GM19099 (cell line): ENCODE data around the gene RPS18.

Experiments
- POLR2A ChIP-seq: IDR thresholded peaks from 3 replicates; pipeline ENCODE4 v1.6.1; 2011; ENCODE audit warnings: low read depth; ENCODE audit not compliant: insufficient read length; ENCODE audit errors: extremely low read depth

Gene RPS18

DNA sequence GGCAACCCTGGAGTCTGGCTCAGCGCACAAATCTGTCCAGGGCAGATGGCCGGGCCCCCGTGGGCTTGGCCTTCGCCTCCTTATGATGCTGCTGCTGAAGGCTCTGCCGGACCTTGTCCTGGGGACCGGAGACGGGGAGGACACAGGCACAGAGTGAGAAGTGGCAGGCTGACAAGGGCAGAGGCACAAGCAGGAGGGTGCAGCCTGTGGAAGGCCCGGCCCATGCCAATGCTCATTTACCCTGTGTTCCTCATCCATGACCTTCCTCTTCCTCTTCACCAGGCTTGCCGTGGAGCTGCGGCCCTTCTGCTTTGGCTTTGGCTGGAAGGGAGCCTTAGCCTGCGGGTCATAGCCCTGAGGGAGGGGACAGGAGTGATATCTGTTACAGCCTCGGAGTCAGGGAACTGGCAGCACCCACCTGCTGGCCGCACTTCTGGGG lies 7.4 kb downstream of the RPS18 start:
- no peak for TF ChIP-seq POLR2A

DNA sequence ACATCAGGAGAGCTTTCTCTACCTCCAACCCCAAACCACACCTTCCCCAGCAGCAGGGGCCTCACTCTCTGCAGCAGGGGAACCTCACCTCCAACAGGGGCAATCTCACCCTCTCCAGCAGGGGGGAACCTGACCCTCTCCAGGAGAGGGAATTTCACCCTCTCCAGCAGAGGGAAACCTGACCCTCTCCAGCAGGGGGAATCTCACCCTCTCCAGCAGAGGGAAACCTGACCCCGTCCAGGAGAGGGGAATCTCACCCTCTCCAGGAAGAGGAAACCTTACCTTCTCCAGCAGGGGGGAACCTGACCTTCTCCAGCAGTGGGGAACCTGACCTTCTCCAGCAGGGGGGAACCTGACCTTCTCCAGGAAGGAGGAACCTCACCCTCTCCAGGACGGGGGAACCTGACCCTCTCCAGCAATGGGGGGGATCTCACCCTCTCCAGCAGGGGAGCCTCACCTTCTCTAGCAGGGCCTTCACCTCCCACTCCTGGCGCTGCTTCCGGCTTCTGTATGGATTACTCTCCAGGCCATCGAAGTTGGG lies 8.2 kb downstream of the RPS18 start:
- no peak for TF ChIP-seq POLR2A

DNA sequence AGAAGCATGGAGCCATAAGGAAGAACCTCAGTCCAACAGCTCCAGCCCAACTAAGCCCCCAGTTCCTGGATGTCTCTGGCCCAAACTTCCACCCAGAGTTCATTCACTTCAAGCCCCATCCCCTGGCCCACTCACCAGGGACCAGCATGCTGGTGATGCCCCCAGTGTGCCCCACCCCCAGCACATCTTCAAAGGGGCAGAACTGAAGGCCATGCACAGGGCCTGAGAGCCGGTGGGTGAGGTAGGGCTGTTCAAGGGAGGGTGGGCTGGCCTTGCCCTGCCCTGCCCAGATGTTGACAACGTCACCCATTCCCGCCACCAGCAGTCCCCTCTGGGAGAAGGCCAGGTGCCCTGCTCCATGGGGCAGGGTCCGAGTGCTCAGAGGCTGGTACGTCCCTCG lies 8.7 kb downstream of the RPS18 start:
- no peak for TF ChIP-seq POLR2A

GRCh38 chr6:33286946-33287914 lies 15.4 kb downstream of the RPS18 start:
- no peak for TF ChIP-seq POLR2A

- TF ChIP-seq POLR2A = no peak
Observed at GRCh38 chr6:33288141-33288920, 16.5 kb downstream of the RPS18 start.

GRCh38 chr6:33288921-33289783 lies 17.3 kb downstream of the RPS18 start, which contains the start of the genes PFDN6 and WDR46:
Gene PFDN6 (plus strand): TSS chr6:33289601. CDS start chr6:33289857, 256 bp downstream.
Gene WDR46 (minus strand): TSS chr6:33289239. CDS start chr6:33289170, 69 bp downstream.
- peak; percentile 47 for TF ChIP-seq POLR2A

DNA sequence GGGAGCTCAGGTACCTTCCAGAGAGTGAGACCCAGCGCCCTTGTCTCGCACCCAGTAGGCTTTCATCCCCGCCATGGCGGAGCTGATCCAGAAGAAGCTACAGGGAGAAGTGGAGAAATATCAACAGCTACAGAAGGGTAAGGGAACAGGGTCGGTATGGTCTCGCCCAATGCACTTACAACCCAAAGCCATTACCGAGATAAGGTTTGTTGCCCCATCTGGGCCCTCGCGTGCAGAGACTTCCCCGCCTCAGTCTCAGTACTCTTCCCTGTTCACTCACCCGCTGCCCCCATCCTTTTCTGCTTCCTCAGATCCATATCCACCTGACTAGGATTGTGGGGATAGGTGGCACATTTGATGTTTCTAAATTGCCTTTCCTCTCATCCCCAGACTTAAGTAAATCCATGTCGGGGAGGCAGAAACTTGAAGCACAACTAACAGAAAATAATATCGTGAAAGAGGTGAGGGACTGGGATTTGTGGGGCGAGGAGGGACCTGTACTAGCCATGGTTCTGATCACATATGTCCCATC lies 18.0 kb downstream of the RPS18 start:
- no peak for TF ChIP-seq POLR2A

GRCh38 chr6:33290459-33290858 lies 18.6 kb downstream of the RPS18 start:
- TF ChIP-seq POLR2A = no peak

DNA sequence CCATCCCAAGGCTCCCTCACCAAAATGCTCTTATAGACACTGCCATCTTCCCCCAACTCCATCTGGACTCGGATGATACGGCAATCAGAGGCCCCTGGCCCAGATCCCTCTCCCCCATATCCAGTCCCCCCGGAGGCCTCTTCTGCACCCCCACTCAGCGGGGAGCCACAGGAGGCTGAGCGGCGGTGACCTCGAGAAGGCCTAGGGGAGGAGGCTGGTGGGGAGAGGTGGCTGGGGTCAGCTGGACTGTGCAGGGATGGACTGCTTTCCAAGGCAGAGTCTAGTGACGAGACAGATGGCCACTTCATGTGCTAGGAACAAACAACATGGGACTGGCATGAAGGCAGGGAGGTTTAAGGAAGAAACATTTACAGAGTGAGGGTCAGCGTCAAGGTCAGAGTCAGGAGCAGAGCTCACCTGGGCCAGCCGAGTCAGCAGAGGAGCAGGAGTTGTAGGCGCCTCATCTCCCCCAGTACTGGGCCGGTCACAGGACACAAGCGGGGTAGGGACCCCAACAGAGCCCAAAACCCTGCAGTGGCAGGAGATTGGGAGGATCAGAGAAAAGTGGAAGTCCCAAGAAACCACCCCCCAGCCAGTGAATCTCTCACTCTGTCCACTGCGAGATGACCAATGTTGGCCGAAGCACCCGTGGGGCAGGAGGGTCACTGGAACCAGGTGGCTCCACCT lies 21.3 kb downstream of the RPS18 start:
- no peak for TF ChIP-seq POLR2A

DNA sequence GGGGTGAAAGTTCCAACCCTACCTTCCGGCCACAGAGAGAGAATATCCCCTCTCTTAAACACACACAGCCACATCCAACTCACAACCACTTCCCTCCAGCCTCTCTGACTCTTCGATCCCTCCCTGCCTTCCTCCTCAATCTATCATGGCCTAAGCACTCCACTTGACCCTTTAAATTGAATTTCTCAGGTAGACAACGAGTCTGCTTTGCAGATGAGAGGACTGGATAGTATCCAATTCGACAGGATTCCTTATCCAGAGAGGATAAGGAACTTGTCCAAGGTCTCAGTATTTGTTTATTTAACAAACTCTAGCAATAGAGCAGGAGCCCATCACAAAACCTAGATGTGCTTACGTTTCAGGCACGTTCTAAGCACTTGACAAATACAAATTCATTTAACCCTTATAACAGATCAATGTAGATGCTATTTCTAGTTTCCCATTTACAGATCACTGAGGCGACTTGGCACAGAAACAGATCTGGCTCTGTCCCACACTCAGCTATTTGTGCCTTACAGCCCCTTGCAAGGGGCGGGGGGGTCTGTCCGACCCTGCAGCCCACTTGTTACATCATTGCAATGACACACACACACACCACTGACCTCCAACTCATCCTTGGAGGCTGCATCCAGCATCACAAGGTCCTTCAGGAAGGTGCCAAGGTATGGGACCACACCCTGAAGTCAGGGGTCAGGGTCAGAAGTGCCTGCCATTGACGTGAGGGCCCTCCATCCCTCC lies 22.4 kb downstream of the RPS18 start:
- no peak for TF ChIP-seq POLR2A

DNA sequence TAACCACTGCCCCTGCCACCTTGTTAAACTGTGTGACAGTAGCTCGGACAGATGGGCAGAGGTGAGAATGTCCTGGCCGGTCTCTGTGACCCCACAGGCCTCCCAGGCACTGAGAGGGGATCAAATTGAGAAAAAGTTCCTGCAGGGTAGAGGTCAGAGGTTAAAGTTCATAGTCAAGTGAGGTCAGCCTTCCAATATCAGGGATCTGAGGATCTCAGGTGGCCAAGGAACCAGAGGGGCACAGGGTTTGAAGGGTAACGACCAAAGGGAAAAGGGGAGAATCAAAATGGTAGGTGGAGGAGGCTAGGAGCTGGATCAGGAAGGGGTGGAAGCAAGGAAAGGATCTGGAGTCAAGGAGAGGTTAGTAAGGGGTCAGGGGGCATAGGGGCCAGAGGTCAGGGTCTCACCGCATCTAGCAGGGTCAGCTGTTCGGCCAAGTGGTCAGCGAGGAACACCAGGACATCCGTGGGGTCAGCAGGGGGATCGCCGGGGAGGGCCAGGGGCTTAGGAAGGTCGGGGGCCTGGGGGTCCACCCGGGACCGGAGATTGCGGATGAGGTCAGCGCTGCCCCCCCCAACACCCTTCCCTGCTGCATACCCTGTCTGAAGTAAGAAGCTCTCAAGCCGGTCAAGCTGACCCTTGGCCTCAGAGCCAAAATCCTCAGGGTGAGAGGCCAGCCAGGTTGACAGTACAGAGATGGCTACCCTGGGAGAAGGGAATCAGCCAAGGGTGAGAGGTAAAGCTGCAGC lies 23.9 kb downstream of the RPS18 start:
- no peak for TF ChIP-seq POLR2A

DNA sequence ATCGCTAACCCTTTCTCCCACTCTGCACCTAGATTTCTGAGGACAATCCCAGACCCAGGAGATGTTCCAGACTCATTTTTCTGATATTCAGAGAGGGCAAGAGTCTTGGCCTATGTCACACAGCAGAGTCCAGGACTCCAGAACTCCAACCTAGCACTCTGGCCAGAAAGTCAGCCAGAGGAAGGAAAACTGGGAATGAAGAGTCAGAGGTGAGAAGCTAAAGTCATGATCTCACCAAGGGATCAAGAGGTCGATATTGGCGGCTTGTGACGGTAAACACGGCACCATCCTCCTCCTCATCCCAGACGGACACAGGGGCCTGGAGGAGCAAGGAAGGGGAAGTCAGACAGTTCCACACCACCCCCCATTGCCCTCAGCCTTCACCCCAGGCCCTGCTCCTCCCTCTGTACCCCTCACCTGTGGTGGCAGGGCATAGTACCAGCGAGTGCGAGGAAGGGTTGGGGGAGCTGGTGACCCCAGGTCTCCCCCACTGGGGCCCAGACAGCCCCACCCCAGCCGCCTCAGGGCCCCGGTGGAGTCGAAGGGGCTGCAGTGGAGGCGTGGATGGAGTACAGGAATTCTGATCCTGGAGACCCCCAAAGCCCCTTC lies 25.0 kb downstream of the RPS18 start:
- no peak for TF ChIP-seq POLR2A

GRCh38 chr6:33297406-33297955 lies 25.6 kb downstream of the RPS18 start:
- TF ChIP-seq POLR2A = no peak
